ENCODE measurements around the gene KIF23.

DNA sequence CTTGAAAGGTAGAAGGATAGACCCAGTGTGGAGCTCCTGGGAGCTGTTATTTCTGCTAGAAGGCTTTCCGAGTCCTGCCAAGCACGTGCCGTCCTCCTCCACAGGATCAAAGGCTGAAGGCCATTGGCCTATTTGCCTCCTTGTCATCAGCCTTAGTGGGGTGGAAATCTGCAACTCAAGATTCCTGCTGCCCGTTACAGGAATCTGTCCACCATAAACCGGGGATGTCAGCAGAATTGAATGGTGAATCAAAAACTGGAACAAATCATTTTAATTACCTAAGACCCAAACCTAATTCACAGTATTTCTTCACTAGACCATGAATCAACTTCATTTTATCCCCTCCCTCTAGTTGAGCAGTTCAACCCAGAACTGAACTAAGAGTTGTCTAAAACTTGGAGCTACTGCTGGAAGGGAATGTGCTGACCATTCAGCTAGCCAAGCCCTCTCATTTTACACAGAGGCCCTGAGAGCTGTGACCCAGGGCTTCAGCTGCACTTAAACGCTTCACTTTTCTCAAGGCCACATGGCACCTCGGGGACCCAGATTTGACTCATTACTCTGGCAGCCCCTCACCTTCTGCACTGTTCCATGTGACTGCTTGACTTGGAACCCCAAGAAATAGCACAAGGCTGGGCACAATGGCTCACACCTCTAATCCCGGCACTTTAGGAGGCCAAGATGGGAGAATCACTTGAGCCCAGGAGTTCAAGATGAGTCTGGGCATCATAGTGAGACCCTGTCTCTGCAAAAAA is 36.8 kb upstream of the KIF23 start:
- TF ChIP-seq, protein P1, sequence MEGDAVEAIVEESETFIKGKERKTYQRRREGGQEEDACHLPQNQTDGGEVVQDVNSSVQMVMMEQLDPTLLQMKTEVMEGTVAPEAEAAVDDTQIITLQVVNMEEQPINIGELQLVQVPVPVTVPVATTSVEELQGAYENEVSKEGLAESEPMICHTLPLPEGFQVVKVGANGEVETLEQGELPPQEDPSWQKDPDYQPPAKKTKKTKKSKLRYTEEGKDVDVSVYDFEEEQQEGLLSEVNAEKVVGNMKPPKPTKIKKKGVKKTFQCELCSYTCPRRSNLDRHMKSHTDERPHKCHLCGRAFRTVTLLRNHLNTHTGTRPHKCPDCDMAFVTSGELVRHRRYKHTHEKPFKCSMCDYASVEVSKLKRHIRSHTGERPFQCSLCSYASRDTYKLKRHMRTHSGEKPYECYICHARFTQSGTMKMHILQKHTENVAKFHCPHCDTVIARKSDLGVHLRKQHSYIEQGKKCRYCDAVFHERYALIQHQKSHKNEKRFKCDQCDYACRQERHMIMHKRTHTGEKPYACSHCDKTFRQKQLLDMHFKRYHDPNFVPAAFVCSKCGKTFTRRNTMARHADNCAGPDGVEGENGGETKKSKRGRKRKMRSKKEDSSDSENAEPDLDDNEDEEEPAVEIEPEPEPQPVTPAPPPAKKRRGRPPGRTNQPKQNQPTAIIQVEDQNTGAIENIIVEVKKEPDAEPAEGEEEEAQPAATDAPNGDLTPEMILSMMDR (IDR thresholded peaks at IDR 0.05), result no peak
- TF ChIP-seq POLR2A (IDR thresholded peaks at IDR 0.05), result no peak

All from uterus (tissue), 2 donors.